Measurements from ENCODE around the gene PNLIPRP2. TPM values are rescaled to one million over a fixed set of nuclear protein-coding genes. Genes with fewer than 3 reads are reported as not detected.

Gene PNLIPRP2
- total and polyA plus RNA-seq, 2 of the 8 experiments (the other 6 are each of a cell fraction or from before 2014, with no cell fraction given): 0.11 TPM; not detected in 1

GRCh38 chr10:116629340-116629739 is 8.6 kb downstream of the PNLIPRP2 start (continued):
- TF ChIP-seq CTCF (IDR thresholded peaks at IDR 0.05; ENCODE audit: control extremely low read depth in 1 of 3, insufficient read depth in 1 of 3, low read depth in 1 of 3, low read length in 3 of 3) (no peak), NANOG (IDR thresholded peaks at IDR 0.05; ENCODE audit: insufficient read depth, low read depth, low read length, poor library complexity, severe bottlenecking) (no peak), KDM1A (IDR thresholded peaks at IDR 0.05; ENCODE audit: borderline replicate concordance, low read length) (no peak), TEAD4 (IDR thresholded peaks at IDR 0.05; ENCODE audit: low read depth, low read length) (no peak), SRF (IDR thresholded peaks at IDR 0.05; ENCODE audit: low read depth, low read length) (no peak), EGR1 (IDR thresholded peaks at IDR 0.05; ENCODE audit: borderline replicate concordance, low read depth, low read length) (no peak), ATF2 (IDR thresholded peaks at IDR 0.05; ENCODE audit: low read length) (no peak), KDM5A (IDR thresholded peaks at IDR 0.05; ENCODE audit: low read length) (no peak)
